ENCODE measurements around the gene ADK.

DNA sequence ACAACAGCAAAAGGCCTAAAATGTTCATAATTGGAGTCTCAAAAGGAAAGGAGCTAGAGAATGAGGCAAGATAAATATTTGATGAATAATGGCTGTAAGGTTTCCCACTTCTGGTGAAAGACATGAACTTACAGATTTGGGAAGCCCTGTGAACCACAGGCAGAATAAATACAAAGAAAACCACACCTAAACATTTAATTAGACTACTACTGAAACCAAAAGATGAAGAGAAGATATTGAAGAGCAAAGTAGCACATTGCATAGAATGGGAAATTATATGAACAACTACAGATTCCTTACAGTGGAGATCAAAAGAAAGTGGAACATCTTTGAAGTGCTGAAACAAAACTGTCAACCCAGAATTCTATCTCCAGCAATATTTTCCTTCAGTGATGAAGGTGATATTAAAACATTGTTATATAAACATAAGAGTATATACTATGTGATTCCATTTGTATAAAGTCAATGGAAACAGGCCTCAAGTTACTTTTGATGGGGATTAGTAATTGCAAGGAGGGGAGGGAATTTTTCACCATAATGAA lies 484.0 kb downstream of the ADK start:
- TF ChIP-seq, protein P1, sequence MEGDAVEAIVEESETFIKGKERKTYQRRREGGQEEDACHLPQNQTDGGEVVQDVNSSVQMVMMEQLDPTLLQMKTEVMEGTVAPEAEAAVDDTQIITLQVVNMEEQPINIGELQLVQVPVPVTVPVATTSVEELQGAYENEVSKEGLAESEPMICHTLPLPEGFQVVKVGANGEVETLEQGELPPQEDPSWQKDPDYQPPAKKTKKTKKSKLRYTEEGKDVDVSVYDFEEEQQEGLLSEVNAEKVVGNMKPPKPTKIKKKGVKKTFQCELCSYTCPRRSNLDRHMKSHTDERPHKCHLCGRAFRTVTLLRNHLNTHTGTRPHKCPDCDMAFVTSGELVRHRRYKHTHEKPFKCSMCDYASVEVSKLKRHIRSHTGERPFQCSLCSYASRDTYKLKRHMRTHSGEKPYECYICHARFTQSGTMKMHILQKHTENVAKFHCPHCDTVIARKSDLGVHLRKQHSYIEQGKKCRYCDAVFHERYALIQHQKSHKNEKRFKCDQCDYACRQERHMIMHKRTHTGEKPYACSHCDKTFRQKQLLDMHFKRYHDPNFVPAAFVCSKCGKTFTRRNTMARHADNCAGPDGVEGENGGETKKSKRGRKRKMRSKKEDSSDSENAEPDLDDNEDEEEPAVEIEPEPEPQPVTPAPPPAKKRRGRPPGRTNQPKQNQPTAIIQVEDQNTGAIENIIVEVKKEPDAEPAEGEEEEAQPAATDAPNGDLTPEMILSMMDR (IDR thresholded peaks at IDR 0.05) = no peak
- TF ChIP-seq POLR2A (IDR thresholded peaks at IDR 0.05) = no peak

Data from thyroid gland (tissue), 4 donors.